ENCODE measurements around the gene P2RY6. TPM values are rescaled to one million over a fixed set of nuclear protein-coding genes. Genes with fewer than 3 reads are reported as not detected.

The P2RY6 gene
- total RNA-seq, 1 experiment from 2014 or later = not detected

GRCh38 chr11:73333173-73333572, 61.0 kb downstream of the P2RY6 start:
- no CpG with 5 or more reads among the region's 11 CpGs for WGBS (ENCODE audit: extremely low coverage, insufficient read length, low lambda C conversion rate)
- Histone ChIP-seq H3K23me2 (ENCODE audit: insufficient read length, low read depth, low read length, poor library complexity, severe bottlenecking) (no peaks in the 10 kb centered on the region), H2AFZ (ENCODE audit: low read length) (no peak overlapping the region), H3K9ac (ENCODE audit: extremely low read depth, insufficient read length, low read length) (no peak overlapping the region), H2BK15ac (ENCODE audit: low read depth, low read length) (no peak overlapping the region), H3K9me3 (ENCODE audit: control insufficient read depth, low read depth, low read length) (no peaks in the 10 kb centered on the region), H3K18ac (ENCODE audit: insufficient read length, low read depth, low read length) (no peak overlapping the region), H4K20me1 (ENCODE audit: control insufficient read depth, insufficient read depth, insufficient read length) (no peaks in the 10 kb centered on the region), H3K14ac (ENCODE audit: insufficient read depth, low read length) (no peak overlapping the region), H4K91ac (ENCODE audit: insufficient read length, low read depth, low read length) (no peak overlapping the region), H2BK12ac (ENCODE audit: insufficient read length, low read depth, low read length) (no peak overlapping the region), H2BK5ac (ENCODE audit: insufficient read length, low read length) (no peak overlapping the region), H2BK20ac (ENCODE audit: low read depth, low read length, poor library complexity, severe bottlenecking) (no peak overlapping the region), H4K8ac (replicated peaks; ENCODE audit: insufficient read length, low read depth, low read length) (no peak overlapping the region), H3T11ph (ENCODE audit: low read length) (no peak overlapping the region), H3K4me1 (ENCODE audit: insufficient read depth, low read length) (peaks cover 7% of the 10 kb centered on the region; the same call in 1 of the 2 replicates), H3K79me2 (ENCODE audit: insufficient read depth, low read length) (no peaks in the 10 kb centered on the region), H3K4ac (ENCODE audit: low read depth, low read length) (no peak overlapping the region), H3K27ac (ENCODE audit: insufficient read length, low read depth, low read length) (no peak overlapping the region), H3K56ac (ENCODE audit: insufficient read length, low read depth, low read length) (no peak overlapping the region), H3K23ac (ENCODE audit: insufficient read length, low read depth, low read length) (no peak overlapping the region), H2BK120ac (ENCODE audit: low read depth, low read length, poor library complexity, severe bottlenecking) (no peak overlapping the region), H3K27me3 (ENCODE audit: insufficient read depth, low read length) (peaks cover 28% of the 10 kb centered on the region), H3K4me2 (ENCODE audit: insufficient read depth, insufficient read length, low read length) (no peak overlapping the region), H2AK5ac (ENCODE audit: insufficient read length, low read length) (no peak overlapping the region), H4K5ac (ENCODE audit: insufficient read length, low read depth, low read length) (no peak overlapping the region), H3K79me1 (ENCODE audit: insufficient read depth, low read depth, low read length, poor library complexity, severe bottlenecking) (no peaks in the 10 kb centered on the region)
- Mint-ChIP-seq H3K4me1 (peaks cover 42 to 51% of the 10 kb centered on the region in 2 experiments), H3K27me3 (ENCODE audit: low read depth) (peaks cover 86% of the 10 kb centered on the region), H3K36me3 (ENCODE audit: insufficient read depth in 1 of 3, low read depth in 3 of 3) (no peaks in the 10 kb centered on the region; a peak in 1 of 7 replicates), H3K9me3 (no peaks in the 10 kb centered on the region), H3K4me3 (no peak overlapping the region), H3K27ac (no peak overlapping the region)
- DNase-seq = no peak
- no peak for TF ChIP-seq CTCF (conservative IDR thresholded peaks at IDR 0.05)

Data from H9 (cell line).